ENCODE measurements around the gene TMEM120B.

- no peak for TF ChIP-seq ZNF274 (IDR thresholded peaks at IDR 0.05; ENCODE audit: low read depth, low read length)
- TF ChIP-seq YY1 (IDR thresholded peaks at IDR 0.05; ENCODE audit: insufficient read depth, insufficient read length): no peak
Measured at GRCh38 chr12:121712461-121713256, at the start of gene TMEM120B.

Measured in NT2/D1 (cell line).